ENCODE measurements around the gene BSG.

GRCh38 chr19:575527-576506 lies 3.4 kb downstream of the BSG start:
- TF ChIP-seq, protein P1, sequence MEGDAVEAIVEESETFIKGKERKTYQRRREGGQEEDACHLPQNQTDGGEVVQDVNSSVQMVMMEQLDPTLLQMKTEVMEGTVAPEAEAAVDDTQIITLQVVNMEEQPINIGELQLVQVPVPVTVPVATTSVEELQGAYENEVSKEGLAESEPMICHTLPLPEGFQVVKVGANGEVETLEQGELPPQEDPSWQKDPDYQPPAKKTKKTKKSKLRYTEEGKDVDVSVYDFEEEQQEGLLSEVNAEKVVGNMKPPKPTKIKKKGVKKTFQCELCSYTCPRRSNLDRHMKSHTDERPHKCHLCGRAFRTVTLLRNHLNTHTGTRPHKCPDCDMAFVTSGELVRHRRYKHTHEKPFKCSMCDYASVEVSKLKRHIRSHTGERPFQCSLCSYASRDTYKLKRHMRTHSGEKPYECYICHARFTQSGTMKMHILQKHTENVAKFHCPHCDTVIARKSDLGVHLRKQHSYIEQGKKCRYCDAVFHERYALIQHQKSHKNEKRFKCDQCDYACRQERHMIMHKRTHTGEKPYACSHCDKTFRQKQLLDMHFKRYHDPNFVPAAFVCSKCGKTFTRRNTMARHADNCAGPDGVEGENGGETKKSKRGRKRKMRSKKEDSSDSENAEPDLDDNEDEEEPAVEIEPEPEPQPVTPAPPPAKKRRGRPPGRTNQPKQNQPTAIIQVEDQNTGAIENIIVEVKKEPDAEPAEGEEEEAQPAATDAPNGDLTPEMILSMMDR (conservative IDR thresholded peaks at IDR 0.05; ENCODE audit: low read depth, low read length), result no peak
- TF ChIP-seq MXI1 (IDR thresholded peaks at IDR 0.05; ENCODE audit: borderline replicate concordance, low read depth, low read length) (0 out of 2 replicates have a peak, but pooled peaks have one; percentile 17), POLR2A (IDR thresholded peaks at IDR 0.05; ENCODE audit: low read depth, low read length) (no peak), MAFK (IDR thresholded peaks at IDR 0.05; ENCODE audit: low read depth, low read length) (no peak), SMC3 (IDR thresholded peaks at IDR 0.05; ENCODE audit: low read depth, low read length) (no peak), RCOR1 (IDR thresholded peaks at IDR 0.05; ENCODE audit: insufficient replicate concordance, low read length) (no peak), RAD21 (IDR thresholded peaks at IDR 0.05; ENCODE audit: low read length) (no peak), RFX5 (IDR thresholded peaks at IDR 0.05; ENCODE audit: low read depth, low read length) (no peak), MAZ (IDR thresholded peaks at IDR 0.05; ENCODE audit: borderline replicate concordance, low read depth, low read length) (no peak), CEBPB (IDR thresholded peaks at IDR 0.05; ENCODE audit: low read depth, low read length) (no peak), BHLHE40 (IDR thresholded peaks at IDR 0.05; ENCODE audit: low read depth, low read length) (no peak)
- TF ChIP-seq, protein P2, sequence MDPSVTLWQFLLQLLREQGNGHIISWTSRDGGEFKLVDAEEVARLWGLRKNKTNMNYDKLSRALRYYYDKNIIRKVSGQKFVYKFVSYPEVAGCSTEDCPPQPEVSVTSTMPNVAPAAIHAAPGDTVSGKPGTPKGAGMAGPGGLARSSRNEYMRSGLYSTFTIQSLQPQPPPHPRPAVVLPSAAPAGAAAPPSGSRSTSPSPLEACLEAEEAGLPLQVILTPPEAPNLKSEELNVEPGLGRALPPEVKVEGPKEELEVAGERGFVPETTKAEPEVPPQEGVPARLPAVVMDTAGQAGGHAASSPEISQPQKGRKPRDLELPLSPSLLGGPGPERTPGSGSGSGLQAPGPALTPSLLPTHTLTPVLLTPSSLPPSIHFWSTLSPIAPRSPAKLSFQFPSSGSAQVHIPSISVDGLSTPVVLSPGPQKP (IDR thresholded peaks at IDR 0.05; ENCODE audit: borderline replicate concordance, low read depth, low read length), result no peak
